A549 treated with Mapracorat at 1 μM for 4 hours (cell line): ENCODE results near the gene TOR1B. TPM values are rescaled to one million over a fixed set of nuclear protein-coding genes. Genes with fewer than 3 reads are reported as not detected.

ENCODE experiments used
- total RNA-seq: library from RNA; stranded (reverse); fragments of 200-300 nt; extraction: Qiagen RNA extraction; gene quantifications from 5 replicates; pipeline ENCODE4 v1.2.3, GENCODE V29; 2022

Gene TOR1B
- total RNA-seq = 21.4 to 26.4 TPM (median 24.9 TPM) in 5 replicates

GRCh38 chr9:129802833-129803675 is at the start of gene TOR1B:
Gene TOR1B, plus strand, starts transcription at chr9:129803184. Its CDS starts 29 bp downstream, at chr9:129803213.

GRCh38 chr9:129823935-129824601 is 21.1 kb downstream of the TOR1B start, which contains the start of gene TOR1A:
Gene TOR1A, minus strand, starts transcription at chr9:129824136. Its CDS starts 51 bp downstream, at chr9:129824085.

GRCh38 chr9:129835128-129835859 is 32.3 kb downstream of the TOR1B start, which contains the start of the genes C9orf78 and USP20:
Gene C9orf78, minus strand, starts transcription at chr9:129835275. Its CDS starts 54 bp downstream, at chr9:129835221.
Gene USP20, plus strand, starts transcription at chr9:129835458. Its CDS starts 17,098 bp downstream, at chr9:129852556.

Other genes with a start within 250 kb of the TOR1B start
- 0.36 TPM in 1 of 5 replicates, not detected in the others for gene C9orf50, start 182.1 kb upstream of the TOR1B start, total RNA-seq
- gene NTMT1, start 177.0 kb upstream of the TOR1B start, total RNA-seq = 81.2 to 104 TPM (median 87.7 TPM) in 5 replicates
- gene ASB6, start 161.0 kb upstream of the TOR1B start, total RNA-seq = 20.0 to 26.4 TPM (median 25.9 TPM) in 5 replicates
- 5.4 to 9.8 TPM (median 9.4 TPM) in 5 replicates for gene PRRX2, start 137.5 kb upstream of the TOR1B start, total RNA-seq
- 146 to 175 TPM (median 148 TPM) in 5 replicates for gene PTGES, start 50.1 kb upstream of the TOR1B start, total RNA-seq
- gene TOR1A, start 21.0 kb downstream of the TOR1B start, total RNA-seq = 58.4 to 66.1 TPM (median 61.8 TPM) in 5 replicates
- 48.3 to 52.6 TPM (median 51.2 TPM) in 5 replicates for gene C9orf78, start 32.1 kb downstream of the TOR1B start, total RNA-seq
- gene USP20, start 32.3 kb downstream of the TOR1B start, total RNA-seq = 4.1 to 6.0 TPM (median 5.1 TPM) in 5 replicates
- gene FNBP1, start 240.0 kb downstream of the TOR1B start, total RNA-seq = 11.4 to 13.2 TPM (median 12.7 TPM) in 5 replicates